ENCODE results near the gene FILIP1L.

GRCh38 chr3:99965077-99965476, 149.2 kb downstream of the FILIP1L start:
- TF ChIP-seq CTCF (conservative IDR thresholded peaks at IDR 0.05) (no peak), ZFX (IDR thresholded peaks at IDR 0.05) (no peak)
